ENCODE results near the gene NWD2.
"Not testable (repeated sequence)": the region's sequence is repeated elsewhere in the genome, so short reads cannot be mapped to it uniquely, and the experiment has no call there.

Gene NWD2

GRCh38 chr4:37393321-37393720, 148.8 kb downstream of the NWD2 start:
- Histone ChIP-seq H3K27ac (ENCODE audit: low read length) (no peak overlapping the region), H3K4me1 (ENCODE audit: control insufficient read depth, insufficient read depth, low read length) (no peaks in the 10 kb centered on the region), H3K4me3 (ENCODE audit: low read length) (no peak overlapping the region), H3K36me3 (ENCODE audit: control insufficient read depth, insufficient read depth, low read length) (no peaks in the 10 kb centered on the region), H3K27me3 (ENCODE audit: control insufficient read depth, insufficient read depth, low read length) (no peaks in the 10 kb centered on the region), H3K9me3 (ENCODE audit: control insufficient read depth, insufficient read depth, low read length) (no peaks in the 10 kb centered on the region)
- DNase-seq (ENCODE audit: low read depth, low spot score) = no peak
- WGBS (ENCODE audit: insufficient coverage, insufficient read length) = no CpG with 5 or more reads among the region's 3 CpGs

GRCh38 chr4:37393889-37394288, 149.3 kb downstream of the NWD2 start:
- Histone ChIP-seq H3K4me1 (ENCODE audit: control insufficient read depth, insufficient read depth, low read length) (no peaks in the 10 kb centered on the region), H3K36me3 (ENCODE audit: control insufficient read depth, insufficient read depth, low read length) (no peaks in the 10 kb centered on the region), H3K27me3 (ENCODE audit: control insufficient read depth, insufficient read depth, low read length) (no peaks in the 10 kb centered on the region), H3K4me3 (ENCODE audit: low read length) (no peak overlapping the region), H3K9me3 (ENCODE audit: control insufficient read depth, insufficient read depth, low read length) (no peaks in the 10 kb centered on the region), H3K27ac (ENCODE audit: low read length) (no peak overlapping the region)
- no CpG with 5 or more reads among the region's 3 CpGs for WGBS (ENCODE audit: insufficient coverage, insufficient read length)
- no peak for DNase-seq (ENCODE audit: low read depth, low spot score)

GRCh38 chr4:37397505-37397904, 153.0 kb downstream of the NWD2 start:
- Histone ChIP-seq H3K36me3 (ENCODE audit: control insufficient read depth, insufficient read depth, low read length) (no peaks in the 10 kb centered on the region), H3K4me3 (ENCODE audit: low read length) (no peak overlapping the region), H3K9me3 (ENCODE audit: control insufficient read depth, insufficient read depth, low read length) (no peaks in the 10 kb centered on the region), H3K4me1 (ENCODE audit: control insufficient read depth, insufficient read depth, low read length) (no peaks in the 10 kb centered on the region), H3K27me3 (ENCODE audit: control insufficient read depth, insufficient read depth, low read length) (no peaks in the 10 kb centered on the region), H3K27ac (ENCODE audit: low read length) (no peak overlapping the region)
- WGBS (ENCODE audit: insufficient coverage, insufficient read length) = no CpG with 5 or more reads among the region's 6 CpGs
- DNase-seq (ENCODE audit: low read depth, low spot score) = no peak

GRCh38 chr4:37400241-37400881, 155.8 kb downstream of the NWD2 start:
- Histone ChIP-seq H3K27ac (ENCODE audit: low read length) (no peak overlapping the region), H3K27me3 (ENCODE audit: control insufficient read depth, insufficient read depth, low read length) (no peaks in the 10 kb centered on the region), H3K4me3 (ENCODE audit: low read length) (no peak overlapping the region), H3K9me3 (ENCODE audit: control insufficient read depth, insufficient read depth, low read length) (no peaks in the 10 kb centered on the region), H3K36me3 (ENCODE audit: control insufficient read depth, insufficient read depth, low read length) (no peaks in the 10 kb centered on the region), H3K4me1 (ENCODE audit: control insufficient read depth, insufficient read depth, low read length) (no peaks in the 10 kb centered on the region)
- WGBS (ENCODE audit: insufficient coverage, insufficient read length) = no CpG with 5 or more reads among the region's 2 CpGs
- no peak for DNase-seq (ENCODE audit: low read depth, low spot score)

GRCh38 chr4:37407938-37408826, 163.6 kb downstream of the NWD2 start:
- not testable (repeated sequence) for DNase-seq (ENCODE audit: low read depth, low spot score); H3K9me3 ChIP-seq (ENCODE audit: control insufficient read depth, insufficient read depth, low read length); H3K36me3 ChIP-seq (ENCODE audit: control insufficient read depth, insufficient read depth, low read length); H3K27ac ChIP-seq (ENCODE audit: low read length); H3K27me3 ChIP-seq (ENCODE audit: control insufficient read depth, insufficient read depth, low read length); H3K4me3 ChIP-seq (ENCODE audit: low read length); H3K4me1 ChIP-seq (ENCODE audit: control insufficient read depth, insufficient read depth, low read length)
- WGBS (ENCODE audit: insufficient coverage, insufficient read length) = no CpG with 5 or more reads among the region's 9 CpGs

GRCh38 chr4:37413612-37414011, 169.1 kb downstream of the NWD2 start:
- DNase-seq (ENCODE audit: low read depth, low spot score); H3K4me1 ChIP-seq (ENCODE audit: control insufficient read depth, insufficient read depth, low read length); H3K27me3 ChIP-seq (ENCODE audit: control insufficient read depth, insufficient read depth, low read length); H3K36me3 ChIP-seq (ENCODE audit: control insufficient read depth, insufficient read depth, low read length); H3K9me3 ChIP-seq (ENCODE audit: control insufficient read depth, insufficient read depth, low read length); H3K27ac ChIP-seq (ENCODE audit: low read length); H3K4me3 ChIP-seq (ENCODE audit: low read length): not testable (repeated sequence)
- no CpG with 5 or more reads among the region's 2 CpGs for WGBS (ENCODE audit: insufficient coverage, insufficient read length)

GRCh38 chr4:37415845-37416369, 171.4 kb downstream of the NWD2 start:
- no peaks in the 10 kb centered on the region for H3K36me3 ChIP-seq (ENCODE audit: control insufficient read depth, insufficient read depth, low read length)
- no peaks in the 10 kb centered on the region for H3K27me3 ChIP-seq (ENCODE audit: control insufficient read depth, insufficient read depth, low read length)
- no CpG with 5 or more reads among the region's 5 CpGs for WGBS (ENCODE audit: insufficient coverage, insufficient read length)
- H3K27ac ChIP-seq (ENCODE audit: low read length) = no peak overlapping the region
- H3K4me1 ChIP-seq (ENCODE audit: control insufficient read depth, insufficient read depth, low read length) = no peaks in the 10 kb centered on the region
- no peak overlapping the region for H3K4me3 ChIP-seq (ENCODE audit: low read length)
- DNase-seq (ENCODE audit: low read depth, low spot score) = no peak
- H3K9me3 ChIP-seq (ENCODE audit: control insufficient read depth, insufficient read depth, low read length) = no peaks in the 10 kb centered on the region

GRCh38 chr4:37421614-37422013, 177.1 kb downstream of the NWD2 start:
- no peak for DNase-seq (ENCODE audit: low read depth, low spot score)
- H3K4me1 ChIP-seq (ENCODE audit: control insufficient read depth, insufficient read depth, low read length) = no peaks in the 10 kb centered on the region
- WGBS (ENCODE audit: insufficient coverage, insufficient read length) = no CpG with 5 or more reads among the region's 4 CpGs
- no peaks in the 10 kb centered on the region for H3K9me3 ChIP-seq (ENCODE audit: control insufficient read depth, insufficient read depth, low read length)
- H3K4me3 ChIP-seq (ENCODE audit: low read length) = no peak overlapping the region
- H3K27me3 ChIP-seq (ENCODE audit: control insufficient read depth, insufficient read depth, low read length) = no peaks in the 10 kb centered on the region
- H3K27ac ChIP-seq (ENCODE audit: low read length) = no peak overlapping the region
- H3K36me3 ChIP-seq (ENCODE audit: control insufficient read depth, insufficient read depth, low read length) = no peaks in the 10 kb centered on the region

- no peak overlapping the region for H3K4me3 ChIP-seq (ENCODE audit: low read length)
- no peaks in the 10 kb centered on the region for H3K27me3 ChIP-seq (ENCODE audit: control insufficient read depth, insufficient read depth, low read length)
- no peaks in the 10 kb centered on the region for H3K9me3 ChIP-seq (ENCODE audit: control insufficient read depth, insufficient read depth, low read length)
- H3K36me3 ChIP-seq (ENCODE audit: control insufficient read depth, insufficient read depth, low read length) = no peaks in the 10 kb centered on the region
- H3K27ac ChIP-seq (ENCODE audit: low read length) = no peak overlapping the region
- WGBS (ENCODE audit: insufficient coverage, insufficient read length) = no CpG with 5 or more reads among the region's 2 CpGs
- DNase-seq (ENCODE audit: low read depth, low spot score) = no peak
- H3K4me1 ChIP-seq (ENCODE audit: control insufficient read depth, insufficient read depth, low read length) = no peaks in the 10 kb centered on the region
Observed at GRCh38 chr4:37422102-37422501, 177.6 kb downstream of the NWD2 start.

- Histone ChIP-seq H3K4me1 (ENCODE audit: control insufficient read depth, insufficient read depth, low read length) (no peaks in the 10 kb centered on the region), H3K4me3 (ENCODE audit: low read length) (no peak overlapping the region), H3K27ac (ENCODE audit: low read length) (no peak overlapping the region), H3K9me3 (ENCODE audit: control insufficient read depth, insufficient read depth, low read length) (no peaks in the 10 kb centered on the region), H3K36me3 (ENCODE audit: control insufficient read depth, insufficient read depth, low read length) (no peaks in the 10 kb centered on the region), H3K27me3 (ENCODE audit: control insufficient read depth, insufficient read depth, low read length) (no peaks in the 10 kb centered on the region)
- no CpG with 5 or more reads among the region's 2 CpGs for WGBS (ENCODE audit: insufficient coverage, insufficient read length)
- DNase-seq (ENCODE audit: low read depth, low spot score) = no peak
Observed at GRCh38 chr4:37422638-37423037, 178.1 kb downstream of the NWD2 start.

All from iPS DF 6.9 (cell line).